ENCODE measurements around the gene C9orf78. TPM values are rescaled to one million over a fixed set of nuclear protein-coding genes. Genes with fewer than 3 reads are reported as not detected.

C9orf78 gene
- total and polyA plus RNA-seq, 2 of the 8 experiments (the other 6 are each of a cell fraction or from before 2014, with no cell fraction given), result 17.4 to 40.6 TPM

- TF ChIP-seq CTCF (IDR thresholded peaks at IDR 0.05; ENCODE audit: control extremely low read depth in 1 of 3, insufficient read depth in 1 of 3, low read depth in 1 of 3, low read length in 3 of 3) (no peak), NRF1 (IDR thresholded peaks at IDR 0.05; ENCODE audit: low read depth, low read length) (no peak)
Observed at GRCh38 chr9:129813661-129814060, 21.4 kb downstream of the C9orf78 start (continued).
